GM12878 (cell line): ENCODE results near the gene CORO2B. TPM values are rescaled to one million over a fixed set of nuclear protein-coding genes. Genes with fewer than 3 reads are reported as not detected.
A peak's percentile ranks its signal among the peaks of the same experiment; 100 is the strongest.

Experiments used
- ATAC-seq: fragments of 200-7000 bp; cut with Tn5 transposase; 3 replicates; pipeline ENCODE4 v1.9.1; 2020; ENCODE audit warnings: mild to moderate bottlenecking, moderate library complexity
- Bru-seq: library from RNA; stranded (reverse); fragments of 400-500 nt; gene quantifications from one replicate; lab custom pipeline; 2021; lab: Mats Ljungman, UMichigan
- BruChase-seq, 2 experiments: library from RNA; stranded (reverse); fragments of 400-500 nt; gene quantifications; one replicate each; lab custom pipeline; 2021; lab: Mats Ljungman, UMichigan
- BruUV-seq: library from RNA; stranded (reverse); fragments of 400-500 nt; replicated peaks from 2 replicates; lab custom pipeline; 2021; lab: Mats Ljungman, UMichigan
- CTCF ChIA-PET: fragments of 300-600 bp; sonication (Branson Sonifier 250); formaldehyde crosslinking; extraction: SDS; loops from one replicate; lab custom pipeline; 2021; ENCODE audit warnings: inconsistent platforms; lab: Yijun Ruan, JAX
- POLR2A ChIA-PET: fragments of 350-600 bp; formaldehyde crosslinking; extraction: SDS; loops from one replicate; lab custom pipeline; 2021; ENCODE audit warnings: inconsistent platforms; lab: Charles Lee
- RAD21 ChIA-PET: fragments of 300-600 bp; sonication (Branson Sonifier 250); formaldehyde crosslinking; loops from one replicate; lab custom pipeline; 2023; ENCODE audit warnings: antibody characterized with exemption; ENCODE audit not compliant: unreplicated experiment; lab: Charles Lee
- SMC1A ChIA-PET: fragments of 300-600 bp; sonication (Branson Sonifier 250); formaldehyde crosslinking; loops from one replicate; lab custom pipeline; 2023; ENCODE audit not compliant: unreplicated experiment, uncharacterized antibody; lab: Charles Lee
- DNase-seq: peaks from one replicate; pipeline ENCODE4 v3.0.0-alpha.2; 2011; ENCODE audit warnings: low read depth, low spot score
- FAIRE-seq: peaks from 3 replicates; lab custom pipeline; 2011; peaks lifted over from hg19 to GRCh38; lab: Jason Lieb, UNC
- H2AFZ ChIP-seq: 2 replicates; pipeline ENCODE4 v1.6.0; 2011; ENCODE audit warnings: low read depth, low read length, control low read depth; ENCODE audit not compliant: control insufficient read depth
- H3K27ac ChIP-seq: 2 replicates; pipeline ENCODE4 v1.5.1; 2011; ENCODE audit warnings: control low read depth; ENCODE audit not compliant: control insufficient read depth, insufficient read depth
- H3K27me3 ChIP-seq, 2 experiments: replicated peaks in 1 of 2; 2 replicates each; pipeline versions ENCODE4 v1.6.0 to v1.6.1; 2011; ENCODE audit warnings: low read length in 1 of 2; ENCODE audit not compliant: control insufficient read depth in 2 of 2, insufficient read depth in 2 of 2
- H3K36me3 ChIP-seq, 2 experiments: 2 replicates each; pipeline ENCODE4 v1.5.1; 2011; ENCODE audit warnings: low read length in 1 of 2; ENCODE audit not compliant: control insufficient read depth in 2 of 2, insufficient read depth in 2 of 2
- H3K4me1 ChIP-seq: 2 replicates; pipeline ENCODE4 v1.6.1; 2011; ENCODE audit warnings: mild to moderate bottlenecking, low read length, moderate library complexity, mixed read lengths; ENCODE audit not compliant: control insufficient read depth, insufficient read depth
- H3K4me2 ChIP-seq: 2 replicates; pipeline ENCODE4 v1.6.0; 2011; ENCODE audit warnings: control low read depth; ENCODE audit not compliant: control insufficient read depth, insufficient read depth
- H3K4me3 ChIP-seq: fragments of 200-600 bp; sonication (generic); 2 replicates; pipeline ENCODE4 v1.5.1; 2016
- H3K79me2 ChIP-seq: 2 replicates; pipeline ENCODE4 v1.6.0; 2011; ENCODE audit warnings: low read length; ENCODE audit not compliant: control insufficient read depth, insufficient read depth
- H3K9ac ChIP-seq: 2 replicates; pipeline ENCODE4 v1.8.0; 2011; ENCODE audit warnings: low read length, control low read depth, mixed read lengths; ENCODE audit not compliant: control insufficient read depth, insufficient read depth
- H3K9me3 ChIP-seq: replicated peaks from 3 replicates; pipeline ENCODE4 v1.5.1; 2011; ENCODE audit warnings: mild to moderate bottlenecking, low read length; ENCODE audit not compliant: control insufficient read depth, insufficient read depth
- H4K20me1 ChIP-seq: 2 replicates; pipeline ENCODE4 v1.6.0; 2011; ENCODE audit not compliant: control insufficient read depth, insufficient read depth
- BRCA1 ChIP-seq: IDR thresholded peaks from 2 replicates; pipeline ENCODE4 v1.6.1; 2011; ENCODE audit warnings: low read depth, low read length, improper control_type of control experiment
- SUZ12 ChIP-seq: fragments of 200-600 bp; sonication (generic); IDR thresholded peaks from one replicate; pipeline ENCODE4 v1.6.1; 2018; ENCODE audit warnings: antibody characterized with exemption, mild to moderate bottlenecking; ENCODE audit not compliant: unreplicated experiment
- WGBS: methylation state at CpG from one replicate; pipeline ENCODE4 v1.1.6; 2016; ENCODE audit warnings: low lambda C conversion rate; ENCODE audit not compliant: insufficient replicate concordance, insufficient coverage; ENCODE audit errors: missing lambda C conversion rate; 5-methylcytosine and 5-hydroxymethylcytosine counted together
- in situ Hi-C: fragments of 300-500 bp; cut with MboI; formaldehyde crosslinking; loops from 9 replicates; pipeline ENCODE4 v1.14.3; 2018; ENCODE audit warnings: mixed read lengths
- intact Hi-C: fragments of 100-400 bp; cut with micrococcal nuclease; formaldehyde crosslinking; loops from one replicate; pipeline ENCODE4 v1.14.2; 2022; ENCODE audit not compliant: unreplicated experiment
- long read RNA-seq, 2 experiments: library from polyadenylated mRNA; unstranded; transcript quantifications; one replicate each; pipeline ENCODE4 v2.0.0, GENCODE V29; 2019 to 2020
- polyA minus RNA-seq, 3 experiments: library from RNA; depleted of rRNA, polyadenylated mRNA; stranded (reverse); fragments of >200 nt; gene quantifications; 2 replicates each; pipeline ENCODE4 v1.2.3, GENCODE V29; 2011
- polyA plus RNA-seq, 11 experiments: library from polyadenylated mRNA; depleted of rRNA in 4 of 11; unstranded in 6 of 11; stranded (reverse) in 5 of 11; fragments of >200 nt; fragmentation: Nextera tagmentation in 4 of 11; fragmentation: Illumina TruSeq in 1 of 11; extraction: Ambion mirVana in 4 of 11; extraction: Trizol in 1 of 11; gene quantifications; 1 replicate in 1 of 11; 2 replicates in 10 of 11; pipeline versions ENCODE4 v1.2.1 to v1.2.3, GENCODE V29; 2011 to 2016; ENCODE audit warnings: inconsistent platforms in 2 of 11, missing spikeins in 2 of 11, low read depth in 1 of 11
- total RNA-seq, 4 experiments: library from RNA; depleted of rRNA in 3 of 4; stranded (reverse); fragments of >200 nt in 3 of 4; fragmentation: Illumina TruSeq in 1 of 4; extraction: Trizol in 1 of 4; gene quantifications; 2 replicates each; pipeline versions ENCODE4 v1.2.1 to v1.2.3, GENCODE V29; 2013 to 2021
- TF ChIP-seq, protein P1 (sequence below): fragments of 450-650 bp; IDR thresholded peaks from 2 replicates; pipeline ENCODE4 v1.6.1; 2014; ENCODE audit warnings: mild to moderate bottlenecking

The CORO2B gene, protein sequence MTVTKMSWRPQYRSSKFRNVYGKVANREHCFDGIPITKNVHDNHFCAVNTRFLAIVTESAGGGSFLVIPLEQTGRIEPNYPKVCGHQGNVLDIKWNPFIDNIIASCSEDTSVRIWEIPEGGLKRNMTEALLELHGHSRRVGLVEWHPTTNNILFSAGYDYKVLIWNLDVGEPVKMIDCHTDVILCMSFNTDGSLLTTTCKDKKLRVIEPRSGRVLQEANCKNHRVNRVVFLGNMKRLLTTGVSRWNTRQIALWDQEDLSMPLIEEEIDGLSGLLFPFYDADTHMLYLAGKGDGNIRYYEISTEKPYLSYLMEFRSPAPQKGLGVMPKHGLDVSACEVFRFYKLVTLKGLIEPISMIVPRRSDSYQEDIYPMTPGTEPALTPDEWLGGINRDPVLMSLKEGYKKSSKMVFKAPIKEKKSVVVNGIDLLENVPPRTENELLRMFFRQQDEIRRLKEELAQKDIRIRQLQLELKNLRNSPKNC
- 0.56 TPM in 2 replicates for total RNA-seq (2013; cell fraction: nucleolus; rRNA removed)
- total RNA-seq (2014; rRNA removed) = 0.11 and 0.16 TPM in 2 replicates
- total RNA-seq (2014; rRNA removed; fragmentation: Illumina TruSeq; extraction: Trizol) = 0.05 and 0.09 TPM in 2 replicates
- 0.05 and 0.27 TPM in 2 replicates for total RNA-seq (2021)
- polyA plus RNA-seq (2011; ENCODE audit: low read depth) = not detected
- 0.39 and 0.73 TPM in 2 replicates for polyA plus RNA-seq (2011; rRNA removed)
- 0.64 and 0.95 TPM in 2 replicates for polyA plus RNA-seq (2011; cell fraction: cytosol; rRNA removed)
- 1.0 and 1.3 TPM in 2 replicates for polyA plus RNA-seq (2011; cell fraction: nucleus; rRNA removed)
- polyA plus RNA-seq (2012) = not detected in 2 replicates
- polyA plus RNA-seq (2014; fragmentation: Illumina TruSeq; extraction: Trizol) = 0.22 and 0.33 TPM in 2 replicates
- not detected for polyA plus RNA-seq (2014; fragmentation: Nextera tagmentation; extraction: Ambion mirVana)
- 0.14 and 0.38 TPM in 2 replicates for polyA plus RNA-seq (2014; rRNA removed)
- not detected for polyA plus RNA-seq (2016; fragmentation: Nextera tagmentation; extraction: Ambion mirVana)
- polyA minus RNA-seq (2011; rRNA and poly(A)+ RNA removed) = 0.29 and 0.67 TPM in 2 replicates
- polyA minus RNA-seq (2011; cell fraction: cytosol; rRNA and poly(A)+ RNA removed) = 0.27 and 0.62 TPM in 2 replicates
- polyA minus RNA-seq (2011; cell fraction: nucleus; rRNA and poly(A)+ RNA removed) = 0.19 and 0.48 TPM in 2 replicates
- percentile 30 among the genes with signal in this experiment for Bru-seq, nascent RNA
- BruChase-seq, experiment 1, labeled RNA remaining after a 6-hour chase = percentile 36 among the genes with signal in this experiment
- percentile 32 among the genes with signal in this experiment for BruChase-seq, experiment 2, labeled RNA remaining after a 2-hour chase
- long read RNA-seq, experiment 1 = 0 reads
- long read RNA-seq, experiment 2 = 0 reads

DNA sequence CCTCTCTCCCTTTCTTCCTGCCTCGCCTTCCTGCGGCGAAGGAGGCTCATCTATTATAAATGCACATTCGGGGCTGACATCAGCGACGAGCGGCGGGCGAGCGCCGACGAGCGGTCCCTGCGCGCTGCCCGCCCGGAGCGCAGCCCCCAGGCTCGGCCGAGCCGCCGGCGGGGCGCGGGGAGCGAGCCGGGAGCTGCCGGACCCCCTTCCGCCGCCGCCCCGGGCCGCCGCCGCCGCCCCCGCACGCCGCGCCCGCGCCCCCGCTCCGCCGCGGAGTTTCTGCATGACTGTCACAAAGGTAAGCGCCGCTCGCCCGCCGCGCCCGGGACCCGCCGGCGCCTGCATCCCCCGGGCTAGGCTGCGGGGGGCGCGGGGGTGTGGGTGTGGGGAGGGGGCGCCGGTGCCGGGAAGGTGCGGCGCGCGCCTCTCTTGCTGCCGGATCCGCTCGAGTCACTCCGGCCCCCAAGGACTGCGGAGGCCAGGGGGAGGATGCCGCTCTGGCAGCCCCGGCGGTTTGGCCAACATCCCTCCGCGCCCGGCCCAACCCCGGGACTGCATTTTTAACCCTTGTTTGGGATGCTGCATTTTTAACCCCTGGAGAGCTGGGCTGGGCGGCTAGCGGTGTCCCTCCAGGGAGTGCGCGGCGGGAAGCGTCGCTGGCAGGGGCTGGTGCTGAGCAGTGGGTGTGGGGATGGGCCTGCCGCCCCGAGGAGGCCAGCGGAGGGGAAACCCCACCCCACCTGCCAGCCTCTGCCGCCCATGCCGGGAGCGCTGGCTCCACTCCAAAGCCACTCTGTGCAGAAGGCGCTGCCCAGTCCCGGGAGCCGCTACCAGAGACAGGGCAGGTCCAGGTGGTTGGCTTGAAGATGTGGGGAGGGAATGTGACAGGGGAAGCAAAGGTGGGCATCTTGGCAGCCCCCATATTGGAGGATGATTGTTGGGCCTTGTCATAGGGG lies at the start of gene CORO2B:
Gene CORO2B (plus strand): TSS at position 14 of the 956 bp plus-strand sequence. CDS start 270 bp downstream, at position 284.
- ChIA-PET SMC1A (no interaction called here), RAD21 (interaction anchor here (0.7 kb wide), 1 partner anchor 301 kb away, joined by 4 read pairs; the partner anchor contains the start of gene FEM1B), CTCF (no interaction called here), POLR2A (no interaction called here)
- Histone ChIP-seq H3K36me3 (no peaks in the 10 kb centered on the region), H3K4me3 (no peak within 1 kb of the TSS), H3K4me2 (peak within 1 kb of the TSS; percentile 55; the same call in 1 of the 2 replicates), H4K20me1 (no peaks in the 10 kb centered on the region; the same call in 1 of the 2 replicates), H3K27me3 (peaks cover 17 to 30% of the 10 kb centered on the region in 2 experiments), H3K9me3 (no peaks in the 10 kb centered on the region), H3K9ac (no peak within 1 kb of the TSS), H3K79me2 (no peaks in the 10 kb centered on the region), H2AFZ (no peak within 1 kb of the TSS), H3K4me1 (no peaks in the 10 kb centered on the region), H3K27ac (no peak within 1 kb of the TSS)
- WGBS = 7% methylated on average over 36 of the region's 95 CpGs
- no TSS peak for BruUV-seq
- in situ Hi-C loops (no loop called here), intact Hi-C loops (no loop called here)
- DNase-seq = no peak
- peak; percentile 70 for TF ChIP-seq SUZ12
- TF ChIP-seq, protein P1, sequence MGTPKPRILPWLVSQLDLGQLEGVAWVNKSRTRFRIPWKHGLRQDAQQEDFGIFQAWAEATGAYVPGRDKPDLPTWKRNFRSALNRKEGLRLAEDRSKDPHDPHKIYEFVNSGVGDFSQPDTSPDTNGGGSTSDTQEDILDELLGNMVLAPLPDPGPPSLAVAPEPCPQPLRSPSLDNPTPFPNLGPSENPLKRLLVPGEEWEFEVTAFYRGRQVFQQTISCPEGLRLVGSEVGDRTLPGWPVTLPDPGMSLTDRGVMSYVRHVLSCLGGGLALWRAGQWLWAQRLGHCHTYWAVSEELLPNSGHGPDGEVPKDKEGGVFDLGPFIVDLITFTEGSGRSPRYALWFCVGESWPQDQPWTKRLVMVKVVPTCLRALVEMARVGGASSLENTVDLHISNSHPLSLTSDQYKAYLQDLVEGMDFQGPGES = no peak
- TF ChIP-seq BRCA1 = no peak
- no peak for ATAC-seq
- FAIRE-seq = no peak
